Epithelial cell of esophagus (primary cell): ENCODE results near the gene ZDHHC16.

Source experiments
- DNase-seq: peaks from one replicate; pipeline ENCODE4 v3.0.0; 2010; ENCODE audit warnings: low read depth
- H3K4me3 ChIP-seq: 2 replicates; pipeline ENCODE4 v1.5.1; 2011; ENCODE audit warnings: mild to moderate bottlenecking, low read length, control low read depth
- CTCF ChIP-seq: IDR thresholded peaks from 2 replicates; pipeline ENCODE4 v1.5.1; 2011; ENCODE audit warnings: low read depth, mild to moderate bottlenecking, low read length, control low read depth, inconsistent platforms; ENCODE audit not compliant: insufficient read depth; ENCODE audit errors: missing control alignments

Gene ZDHHC16

GRCh38 chr10:97425964-97426775 lies 19.8 kb upstream of the ZDHHC16 start, which contains the start of gene PGAM1:
TSS of gene PGAM1 (plus strand) at chr10:97426191. CDS start at chr10:97426308, 117 bp downstream.
- peak within 1 kb of the TSS; percentile 96 for H3K4me3 ChIP-seq
- peak; percentile 54 for TF ChIP-seq CTCF
- peak; percentile 96 for DNase-seq

GRCh38 chr10:97426776-97427570 lies 19.0 kb upstream of the ZDHHC16 start:
- DNase-seq, result peak; percentile 24
- peak overlapping the region; percentile 96 for H3K4me3 ChIP-seq
- no peak for TF ChIP-seq CTCF

GRCh38 chr10:97427571-97428179 lies 18.3 kb upstream of the ZDHHC16 start:
- H3K4me3 ChIP-seq, result peak overlapping the region; percentile 96
- DNase-seq, result peak; percentile 67
- no peak for TF ChIP-seq CTCF

GRCh38 chr10:97428572-97428981 lies 17.4 kb upstream of the ZDHHC16 start:
- DNase-seq, result peak; percentile 79
- no peak for TF ChIP-seq CTCF

GRCh38 chr10:97434055-97434454 lies 11.9 kb upstream of the ZDHHC16 start:
- no peak for TF ChIP-seq CTCF
- DNase-seq, result peak; percentile 22
- H3K4me3 ChIP-seq, result no peak overlapping the region

More at GRCh38 chr10:97428572-97428981, 17.4 kb upstream of the ZDHHC16 start:
- peak overlapping the region; percentile 96 for H3K4me3 ChIP-seq

- no peak for TF ChIP-seq CTCF
- DNase-seq, result no peak
- H3K4me3 ChIP-seq, result no peak overlapping the region
Observed at GRCh38 chr10:97434557-97434956, 11.4 kb upstream of the ZDHHC16 start.
